Limb (tissue), 2 donors: ENCODE results near the gene PHF19.

Source experiments
- DNase-seq, 2 donors: peaks; one replicate each; pipeline ENCODE4 v3.0.0-alpha.2; 2016; ENCODE audit errors: extremely low spot score in 2 of 2

PHF19 gene

DNA sequence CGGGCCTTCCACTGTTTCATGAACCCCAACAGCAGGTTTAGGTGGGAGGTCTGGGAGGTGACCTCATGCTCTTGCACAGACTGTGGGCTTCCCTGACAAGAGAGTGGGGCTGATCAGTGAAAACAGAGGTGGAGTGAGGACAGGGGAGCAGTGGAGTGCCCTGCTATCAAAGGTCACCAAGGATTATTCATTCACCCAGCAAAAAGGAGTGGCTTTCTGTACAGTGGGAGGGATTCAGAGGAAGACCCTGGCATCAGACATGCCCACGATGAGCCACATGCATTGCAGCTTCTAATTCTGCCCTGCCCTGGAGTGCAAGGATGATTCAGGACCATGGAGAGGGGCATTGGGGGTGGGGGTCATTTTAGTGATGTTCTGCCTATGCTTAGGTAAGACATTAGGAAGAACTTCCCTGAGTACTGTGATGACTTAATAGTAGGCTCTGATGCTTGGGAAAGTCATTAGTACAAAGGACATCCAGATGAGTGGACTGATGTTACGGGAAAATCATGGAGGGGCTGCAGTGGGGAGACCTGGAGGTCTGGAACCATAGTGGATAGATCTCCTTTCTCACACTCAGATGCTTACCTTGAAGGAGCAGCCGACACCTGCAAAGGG is 36.8 kb upstream of the PHF19 start:
- no peak for DNase-seq

DNA sequence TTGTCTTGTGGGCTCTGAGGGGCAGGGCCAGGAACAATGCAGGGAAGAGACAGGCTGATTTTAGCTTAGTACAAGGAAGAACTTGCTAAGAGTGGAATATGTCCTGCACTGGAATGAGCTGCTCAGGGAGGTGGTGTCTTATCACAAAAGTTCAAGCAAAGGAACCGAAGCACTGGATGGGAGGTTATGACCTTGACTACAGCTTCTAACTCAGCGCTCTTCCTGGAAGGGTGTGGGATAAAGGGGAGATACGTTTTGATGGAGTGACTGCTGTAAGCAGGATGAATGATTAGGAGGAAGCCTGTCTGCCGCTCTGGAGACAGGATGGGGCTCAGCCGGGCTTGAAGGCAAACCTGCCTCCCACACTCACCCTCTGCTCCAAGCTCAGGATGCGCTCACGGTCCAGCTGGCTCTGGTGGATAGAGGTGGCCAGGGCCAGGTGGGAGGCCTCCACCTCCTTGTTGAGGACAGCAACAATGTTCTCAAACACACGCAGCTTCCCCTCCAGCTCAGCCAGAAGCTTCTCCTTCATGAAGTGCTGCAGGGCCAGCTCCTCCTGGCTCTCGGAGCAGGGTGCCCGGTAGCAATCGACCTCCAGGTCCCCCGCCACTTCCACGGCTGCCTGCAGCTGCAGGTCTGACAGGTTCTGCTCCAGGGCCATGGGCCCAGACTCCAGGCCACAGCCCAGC is 36.1 kb upstream of the PHF19 start:
- DNase-seq = no peak

DNA sequence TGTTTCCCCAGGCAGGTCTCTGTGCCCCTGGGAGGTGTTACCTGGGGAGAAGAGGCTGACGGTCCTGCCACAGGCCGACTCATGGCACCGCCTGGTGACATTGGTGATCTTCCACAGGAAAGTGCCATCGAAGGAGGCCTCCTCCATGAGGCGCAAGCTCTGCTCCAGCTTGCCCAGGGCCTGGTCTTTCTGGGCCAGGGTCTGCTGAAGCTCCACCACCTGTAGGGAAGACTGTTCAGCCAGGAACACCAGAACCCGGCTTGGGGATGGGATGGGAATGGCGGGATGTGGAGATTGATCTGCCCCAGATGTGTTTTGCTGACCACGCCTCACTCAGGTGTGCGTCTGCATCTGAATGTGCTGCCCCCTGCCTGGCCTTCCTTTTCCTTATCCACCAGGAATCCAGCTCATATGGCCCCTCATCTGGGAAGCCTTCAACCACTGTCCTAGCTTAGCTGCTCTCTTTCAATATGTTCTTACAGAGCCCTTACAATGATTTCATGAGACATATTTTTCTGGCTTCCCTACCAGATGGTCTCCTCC is 34.4 kb upstream of the PHF19 start:
- no peak for DNase-seq

DNA sequence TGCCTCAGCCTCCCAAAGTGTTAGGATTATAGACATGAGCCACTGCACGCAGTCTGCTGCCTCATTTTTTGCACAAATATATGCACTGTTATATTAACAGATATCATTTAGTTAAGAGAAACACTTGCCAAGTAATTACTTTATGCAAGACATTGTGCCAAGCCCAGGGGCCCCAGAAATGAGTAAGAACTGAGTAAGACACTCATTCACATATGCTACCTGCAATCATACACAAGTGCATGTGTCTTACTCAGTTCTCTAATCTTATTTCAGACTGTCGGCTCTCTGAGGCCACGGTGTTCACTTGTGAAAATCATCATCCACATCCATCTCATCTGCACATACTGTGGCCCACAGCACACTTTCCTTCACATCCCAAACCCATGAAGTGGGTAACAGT is 33.7 kb upstream of the PHF19 start:
- DNase-seq = no peak

DNA sequence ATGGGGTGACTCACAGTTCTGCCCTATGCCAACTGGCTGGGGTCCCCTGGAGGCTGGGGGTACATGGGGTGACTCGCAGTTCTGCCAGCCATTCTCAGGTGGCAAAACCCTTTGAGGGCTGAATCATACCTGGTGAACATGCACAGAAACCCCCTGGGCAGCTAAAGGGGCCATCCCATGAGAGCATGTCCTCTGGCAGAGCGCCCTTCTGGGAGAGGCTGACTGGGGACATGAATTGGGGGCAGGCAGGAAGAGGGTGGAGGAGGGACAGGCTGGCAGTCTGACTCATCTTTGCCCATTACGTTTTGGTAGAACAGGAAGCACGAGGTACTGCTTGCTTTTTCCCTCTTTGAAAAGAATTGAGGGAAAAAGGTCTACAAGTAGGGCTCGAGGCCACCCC is 32.9 kb upstream of the PHF19 start:
- DNase-seq = no peak

DNA sequence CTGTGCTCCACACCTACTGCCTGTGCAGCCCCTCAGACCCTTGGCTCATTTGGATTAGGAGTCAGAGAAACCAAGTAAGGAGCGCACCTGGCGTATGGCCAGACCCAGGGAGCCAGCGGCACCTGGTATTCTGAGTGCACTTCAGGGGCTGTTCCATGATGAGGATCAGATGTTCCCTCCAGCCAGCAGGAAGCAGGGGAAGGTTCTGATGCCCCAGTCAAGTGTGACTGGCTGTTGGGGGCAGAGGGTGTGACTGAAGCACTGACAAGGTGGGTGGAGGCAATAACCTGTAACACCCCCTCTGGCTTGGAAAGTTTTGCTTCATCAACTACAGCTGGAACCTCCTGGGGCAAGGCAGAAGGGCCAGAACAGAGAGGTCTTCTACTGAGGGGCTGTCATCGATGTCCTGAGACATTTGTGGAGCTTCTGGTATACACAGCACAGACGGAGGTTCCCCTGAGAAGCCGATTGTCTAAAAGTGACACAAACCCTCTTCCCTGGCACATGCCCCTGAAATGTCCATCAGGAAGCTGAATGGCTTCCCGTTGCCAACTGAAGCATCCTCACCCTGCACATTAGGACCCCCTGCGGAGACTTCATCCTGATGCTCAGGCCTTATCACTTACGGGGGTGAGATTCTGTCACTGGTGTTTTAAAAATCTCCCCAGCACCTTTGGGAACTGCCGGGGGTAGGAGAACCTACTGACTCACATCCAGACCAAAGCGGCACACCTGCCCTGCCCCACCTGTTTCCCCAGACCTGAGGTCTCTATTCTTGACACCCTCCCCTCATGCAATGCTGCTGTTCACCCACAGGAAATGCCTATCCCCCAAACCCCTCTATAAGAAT is 28.6 kb upstream of the PHF19 start:
- no peak for DNase-seq

DNA sequence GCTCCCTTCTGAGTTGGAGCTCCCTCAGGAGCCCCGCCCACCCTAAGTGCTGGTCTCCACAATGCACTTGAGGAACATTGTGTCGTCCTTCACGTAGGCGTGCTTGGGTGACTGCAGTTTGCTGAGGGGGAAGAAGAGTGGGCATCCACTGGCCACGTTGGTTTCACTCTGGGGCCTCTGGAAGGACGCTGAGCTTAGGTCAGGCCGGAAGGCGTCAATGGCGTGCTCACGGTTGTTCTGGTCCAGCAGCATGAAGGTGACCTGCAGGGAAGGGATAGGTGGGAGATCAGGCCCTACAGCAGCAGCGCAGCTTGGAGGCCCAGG is 28.0 kb upstream of the PHF19 start:
- no peak for DNase-seq

DNA sequence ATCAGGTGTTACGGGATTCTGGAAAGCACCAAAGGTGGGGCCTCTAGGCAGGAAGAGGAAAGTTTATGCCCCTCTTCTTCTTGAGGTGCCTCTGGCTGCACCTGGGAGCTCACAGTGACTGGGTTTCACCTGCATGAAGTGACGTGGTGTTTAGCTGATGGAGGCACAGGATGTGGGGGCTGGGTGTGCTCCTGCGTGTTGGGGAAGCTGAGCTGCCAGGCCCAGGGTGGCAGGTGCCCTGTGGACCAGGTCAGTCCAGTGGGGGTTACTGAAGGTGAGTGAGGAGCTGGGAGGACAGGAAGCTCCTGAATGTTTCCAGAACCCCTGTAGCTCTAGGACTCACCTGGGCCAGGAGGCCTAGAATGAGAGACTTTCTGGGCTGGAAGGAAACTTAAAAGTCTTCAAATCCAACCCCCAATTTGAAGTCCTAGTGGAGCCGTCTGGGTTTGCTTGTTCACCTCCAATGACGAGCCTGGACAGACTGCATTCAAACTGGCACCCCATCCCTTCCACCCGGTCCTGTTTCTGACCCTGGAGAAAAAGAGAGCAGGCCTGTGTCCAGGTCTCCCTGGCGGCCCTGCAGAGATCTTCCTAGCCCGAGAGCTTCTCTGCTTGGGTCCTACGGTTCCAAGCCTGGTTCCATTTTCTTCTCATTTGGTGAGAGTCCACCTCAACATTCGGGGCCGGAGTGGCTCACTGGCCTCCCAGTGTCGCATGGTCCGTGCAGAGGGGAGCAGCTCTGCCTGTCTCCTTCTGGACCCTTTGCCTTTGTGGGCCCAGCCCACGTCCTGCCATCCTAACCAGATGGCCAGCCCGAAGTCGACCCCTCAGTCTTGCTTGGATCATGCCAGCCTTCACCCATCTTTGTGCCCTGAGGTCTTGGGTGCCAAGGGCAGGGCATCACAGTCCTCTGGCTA is 27.3 kb upstream of the PHF19 start:
- no peak for DNase-seq

DNA sequence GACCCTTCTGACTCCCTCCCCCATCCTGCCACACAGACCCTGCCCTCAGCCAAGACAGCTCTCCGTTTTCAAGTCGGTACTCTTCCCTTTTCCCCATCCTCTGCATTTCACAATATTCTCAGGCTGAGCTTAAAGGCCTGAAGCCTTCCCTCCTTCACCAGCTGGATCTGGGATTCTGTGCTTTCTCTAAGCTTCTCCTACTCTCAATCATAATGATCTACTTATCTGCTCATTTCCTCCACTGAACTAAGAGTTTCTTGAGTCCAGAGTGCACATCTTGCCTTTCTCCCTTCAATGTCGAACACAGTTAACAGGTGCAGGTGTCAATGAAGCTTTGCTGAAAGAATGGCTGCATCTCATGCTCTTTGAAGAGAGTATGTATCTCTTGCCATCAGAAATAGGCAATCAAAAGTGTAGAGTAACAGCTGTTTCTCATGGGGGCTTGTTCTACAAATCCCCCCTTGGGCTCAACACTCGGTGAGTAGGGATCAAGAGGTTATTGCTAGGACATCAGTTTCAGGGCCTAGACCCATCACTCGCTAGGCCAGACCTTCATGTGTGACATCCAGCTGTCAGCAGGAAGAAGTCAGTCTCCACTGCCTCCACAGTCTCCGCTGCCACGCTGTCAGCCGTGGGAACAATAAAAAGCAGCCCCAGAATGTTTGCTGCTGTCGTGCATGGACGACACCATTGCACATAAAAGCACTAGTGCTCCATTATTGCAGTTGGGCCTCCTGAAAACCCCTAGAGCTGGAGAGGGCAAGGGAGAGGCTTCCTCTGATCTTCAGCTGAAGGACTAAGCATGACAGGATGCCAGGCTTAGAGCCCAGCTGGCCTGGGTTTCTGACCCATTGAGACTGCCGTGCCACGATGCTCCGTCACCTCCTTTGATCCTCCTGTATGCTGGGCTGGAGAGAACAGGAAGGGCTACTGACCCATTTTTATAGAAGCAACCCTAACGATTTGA is 25.9 kb upstream of the PHF19 start:
- DNase-seq = no peak

DNA sequence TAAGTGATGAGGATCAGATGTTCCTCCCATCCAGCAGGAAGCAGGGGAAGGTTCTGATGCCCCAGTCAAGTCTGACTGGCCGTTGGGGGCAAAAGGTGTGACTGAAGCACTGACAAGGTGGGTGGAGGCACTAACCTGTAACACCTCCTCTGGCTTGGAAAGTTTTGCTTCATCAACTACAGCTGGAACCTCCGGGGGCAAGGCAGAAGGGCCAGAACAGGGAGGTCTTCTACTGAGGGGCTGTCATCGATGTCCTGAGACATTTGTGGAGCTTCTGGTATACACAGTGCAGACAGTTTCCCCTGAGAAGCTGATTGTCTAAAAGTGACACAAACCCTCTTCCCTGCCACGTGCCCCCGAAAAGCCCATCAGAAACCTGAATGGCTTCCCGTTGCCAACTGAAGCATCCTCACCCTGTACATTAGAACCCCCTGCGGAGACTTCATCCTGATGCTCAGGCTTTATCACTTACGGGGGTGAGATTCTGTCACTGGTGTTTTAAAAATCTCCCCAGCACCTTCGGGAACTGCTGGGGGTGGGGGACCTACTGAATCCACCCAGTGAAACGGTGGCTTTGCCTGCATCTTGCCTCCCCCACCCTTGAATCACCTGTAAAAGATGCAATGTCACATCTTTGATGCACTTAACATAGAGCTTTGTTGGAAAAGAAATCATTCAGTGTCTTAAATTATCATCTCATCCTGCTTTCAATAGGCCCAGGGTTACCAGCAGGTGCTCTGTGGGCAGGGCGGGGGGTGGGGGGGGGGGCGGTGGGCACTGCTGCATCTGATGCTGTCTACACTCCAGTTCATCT is 25.0 kb upstream of the PHF19 start:
- no peak for DNase-seq

DNA sequence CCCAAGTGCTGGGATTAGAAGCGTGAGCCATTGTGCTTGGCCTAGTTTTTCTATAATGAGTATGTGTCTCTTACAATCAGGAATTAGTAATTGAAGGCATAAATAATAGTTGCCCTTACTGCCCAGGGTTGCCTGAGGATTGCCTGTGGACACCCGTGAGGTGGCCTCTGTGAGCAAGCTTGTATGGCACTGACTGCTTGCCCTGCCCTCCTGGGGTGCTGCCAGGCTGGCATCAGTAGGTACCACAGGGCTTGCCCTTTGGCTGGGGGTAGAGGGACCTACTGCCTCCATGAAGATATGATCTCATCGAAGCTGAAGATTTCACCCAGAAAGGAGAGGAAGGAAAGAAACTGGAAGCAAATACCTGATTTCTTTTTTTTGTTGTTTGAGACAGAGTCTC is 23.8 kb upstream of the PHF19 start:
- no peak for DNase-seq

DNA sequence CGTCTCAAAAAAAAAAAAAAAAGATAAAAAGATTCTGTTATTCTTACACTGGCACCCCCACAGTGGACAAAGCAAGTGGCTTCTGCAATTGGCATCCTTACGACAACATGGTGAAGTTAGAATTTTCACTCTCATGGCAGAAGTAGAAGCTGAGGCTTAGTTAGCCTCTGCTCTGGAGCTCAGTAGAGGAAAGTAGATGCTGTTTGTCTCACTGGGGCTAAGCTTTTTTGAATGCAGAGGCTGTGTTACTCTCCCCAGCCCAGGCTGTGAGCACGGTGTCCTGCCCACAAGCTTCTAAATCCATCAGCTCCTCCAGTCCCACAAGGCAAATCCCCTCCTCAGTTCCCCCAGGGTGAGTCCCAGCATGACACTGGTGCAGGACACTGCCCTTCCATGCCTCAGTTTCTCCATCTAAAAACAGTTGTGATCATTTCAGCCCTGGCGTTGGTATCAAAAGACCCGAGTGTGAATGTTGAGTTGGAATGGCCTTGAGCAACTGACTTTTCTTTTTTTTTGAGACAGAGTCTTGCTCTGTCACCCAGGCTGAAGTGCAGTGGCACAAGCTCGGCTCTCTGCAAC is 22.6 kb upstream of the PHF19 start:
- DNase-seq = no peak

DNA sequence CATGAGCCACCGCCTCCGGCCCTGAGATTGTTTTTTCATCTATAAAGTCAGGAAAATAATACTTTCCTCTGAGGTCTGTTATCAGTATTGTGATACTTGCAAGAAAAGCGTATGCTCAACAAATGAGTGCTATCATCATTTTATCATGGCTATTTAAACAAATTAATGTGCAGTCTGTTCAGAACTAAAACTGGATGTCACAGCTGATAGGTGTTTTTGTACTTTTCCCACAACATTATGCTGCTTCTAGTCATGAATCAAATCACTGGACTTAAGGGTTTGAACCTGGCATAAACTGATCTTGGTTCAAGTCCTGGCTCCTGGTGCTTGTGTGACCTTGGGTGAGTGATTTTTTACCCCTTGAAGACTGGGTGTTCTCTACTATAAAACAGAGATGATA is 21.4 kb upstream of the PHF19 start:
- DNase-seq = no peak

DNA sequence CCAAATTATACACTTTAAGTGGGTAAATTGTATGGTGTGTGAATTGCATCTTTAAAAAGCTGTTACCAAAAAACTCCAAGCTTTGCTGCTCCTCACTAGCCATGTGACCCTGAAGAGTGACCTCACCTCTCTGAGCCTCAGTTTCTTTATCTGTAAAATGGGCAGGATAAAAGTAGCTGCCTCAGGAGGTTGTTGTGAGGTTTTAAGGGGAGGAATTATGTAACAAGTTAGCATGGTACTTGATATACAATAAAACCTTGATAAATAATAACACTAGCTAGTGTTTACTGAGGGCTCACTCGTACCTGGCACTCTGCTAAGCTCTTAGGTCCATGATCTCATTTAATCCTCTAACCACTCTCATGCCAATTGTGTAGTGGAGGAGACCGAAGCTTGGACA is 19.0 kb upstream of the PHF19 start:
- DNase-seq = no peak

DNA sequence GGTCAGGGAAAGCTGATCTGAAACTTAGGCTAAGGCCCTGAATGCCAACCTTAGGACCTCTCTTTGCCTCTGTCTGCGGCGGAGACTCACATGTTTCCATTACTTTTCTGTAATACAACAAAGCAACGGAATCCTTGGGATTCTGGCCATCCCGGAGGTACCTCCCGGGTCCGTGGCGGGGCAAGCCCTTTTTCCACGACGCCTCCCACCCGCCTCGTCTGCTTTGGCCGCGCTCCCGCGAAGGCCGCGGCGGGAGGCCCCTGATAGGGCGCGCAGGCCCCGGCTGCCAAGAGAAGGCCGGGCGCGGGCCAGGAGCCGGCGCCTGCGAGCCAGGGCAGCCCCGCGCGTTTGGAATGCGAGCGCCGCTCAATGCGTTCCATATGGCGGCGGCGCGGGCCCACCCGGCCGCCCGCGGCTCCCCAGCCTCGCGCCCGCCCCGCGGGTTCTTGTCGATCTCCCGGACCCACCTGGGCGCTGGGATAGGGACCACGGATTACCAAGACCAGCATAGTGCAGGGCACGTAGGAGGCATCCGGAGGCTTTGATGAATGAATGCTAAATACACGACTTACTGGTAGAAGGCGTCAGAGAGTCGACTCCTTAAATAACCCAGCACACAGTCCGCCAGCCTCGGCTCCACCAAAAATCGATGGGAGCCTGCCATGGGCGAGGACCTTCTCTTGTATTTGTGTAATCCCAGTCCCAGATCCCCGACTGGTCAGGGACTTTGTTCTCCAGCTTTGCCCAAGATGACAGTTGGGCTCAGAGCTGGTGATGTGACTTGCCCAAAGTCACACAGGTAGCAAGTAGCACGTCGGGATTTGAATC is 17.5 kb upstream of the PHF19 start:
- DNase-seq = peak; percentile 73 to 83

DNA sequence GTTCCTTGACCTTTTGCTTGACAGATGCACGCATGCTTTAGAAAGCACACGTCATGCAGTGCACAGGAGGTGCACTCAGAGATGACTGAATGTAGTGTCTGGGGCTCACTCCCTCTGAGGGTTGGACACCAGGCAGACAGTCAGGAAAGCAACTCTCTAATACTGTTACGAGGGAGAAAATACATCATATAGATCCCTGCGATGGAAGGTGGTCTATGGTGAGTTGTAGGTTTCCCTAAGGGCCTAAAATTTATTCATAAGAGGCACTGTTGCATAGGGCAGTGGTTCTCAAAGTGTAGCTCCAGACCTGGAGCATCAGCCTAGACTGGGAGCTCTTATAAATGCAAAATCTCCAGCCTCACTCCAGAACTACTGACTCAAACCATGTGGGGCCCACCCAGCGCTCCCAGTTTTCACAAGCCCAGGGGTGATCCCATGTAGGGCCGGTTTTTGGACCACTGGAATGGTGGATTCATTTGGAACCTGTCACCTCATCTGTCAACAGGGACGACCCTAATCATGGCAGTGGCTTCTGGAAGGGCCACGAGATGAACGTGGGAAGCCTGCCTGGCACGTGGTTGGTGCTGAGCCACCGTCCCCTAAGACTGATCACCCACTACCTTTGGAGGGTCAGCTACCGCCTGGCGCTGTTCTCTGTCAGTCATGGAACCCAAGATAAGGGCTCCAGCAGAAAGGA is 16.8 kb upstream of the PHF19 start:
- no peak for DNase-seq

DNA sequence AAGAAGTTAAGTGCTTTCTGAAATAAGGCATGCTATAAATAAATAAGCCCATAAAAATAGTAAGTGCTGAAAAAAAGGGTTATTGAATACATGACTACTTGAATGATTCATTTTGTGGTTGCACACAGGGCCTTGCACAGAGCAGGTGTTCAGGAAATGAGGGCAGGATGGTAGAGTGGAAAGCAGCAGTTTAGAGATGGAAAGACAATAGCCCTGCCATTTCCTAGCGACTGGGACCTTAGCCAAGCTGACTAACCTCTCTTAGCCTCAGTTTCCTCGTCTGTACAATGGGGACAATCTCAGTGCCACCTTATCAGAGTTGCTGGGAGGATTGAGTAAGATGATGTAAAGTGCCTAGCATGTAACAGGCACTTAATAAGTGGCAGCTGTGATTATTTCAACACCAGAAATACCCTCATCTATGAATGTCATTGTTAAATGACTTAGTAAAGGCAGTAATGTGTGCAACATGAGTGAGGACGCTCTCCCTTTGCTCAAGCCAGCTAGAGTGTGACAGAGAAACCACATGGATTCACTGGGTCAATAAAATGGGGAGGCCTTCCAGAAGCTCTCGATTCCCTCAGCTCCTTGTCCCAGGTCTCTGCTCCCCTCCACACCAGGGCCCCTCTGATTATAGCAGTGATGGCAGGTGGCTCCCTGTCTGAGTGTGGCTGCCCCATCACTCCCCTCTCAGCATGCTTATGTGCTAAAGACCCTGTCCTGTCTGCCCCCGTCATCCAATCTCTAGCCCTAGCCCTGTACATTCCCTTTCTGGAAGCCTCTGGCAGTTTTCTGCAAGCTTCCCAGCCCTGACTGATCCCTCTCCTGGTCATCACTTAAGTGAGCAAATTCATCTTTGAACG is 16.0 kb upstream of the PHF19 start:
- DNase-seq = no peak
